ENCODE measurements around the gene GABRG3. TPM values are rescaled to one million over a fixed set of nuclear protein-coding genes. Genes with fewer than 3 reads are reported as not detected.

GABRG3 gene
- total and polyA plus RNA-seq, 2 of the 4 experiments (the other 2 are of a cell fraction), result not detected

GRCh38 chr15:27234593-27234992, 263.6 kb downstream of the GABRG3 start:
- WGBS, 2 experiments (ENCODE audit: extremely low coverage in 2 of 2, insufficient read length in 1 of 2), result 33% methylated on average over 1 of the region's 4 CpGs; no CpG with 5 or more reads in 1 of the 2 experiments
- Histone ChIP-seq H3K4ac (ENCODE audit: low read depth, low read length) (no peak overlapping the region), H3K27ac (ENCODE audit: insufficient read depth, low read length) (no peak overlapping the region), H3K36me3 (ENCODE audit: control insufficient read depth, insufficient read depth, low read length) (no peaks in the 10 kb centered on the region), H4K20me1 (ENCODE audit: insufficient read depth, low read length) (no peaks in the 10 kb centered on the region), H2AK9ac (replicated peaks; ENCODE audit: low read depth, low read length, poor library complexity) (no peak overlapping the region), H3K79me1 (ENCODE audit: low read depth in 1 of 2, low read length in 2 of 2) (no peaks in the 10 kb centered on the region), H3K9ac (ENCODE audit: low read depth, low read length) (no peak overlapping the region), H3K56ac (ENCODE audit: extremely low read depth, insufficient read depth, low read length) (no peak overlapping the region), H2BK20ac (ENCODE audit: low read depth, low read length) (no peak overlapping the region), H4K91ac (ENCODE audit: insufficient read depth, low read depth, low read length) (no peak overlapping the region), H4K8ac (ENCODE audit: low read depth in 2 of 2, low read length in 2 of 2) (no peak overlapping the region), H3K9me3 (ENCODE audit: control insufficient read depth, insufficient read depth, low read length) (peaks cover 28% of the 10 kb centered on the region), H3K9me1 (ENCODE audit: insufficient read depth, low read length) (no peaks in the 10 kb centered on the region), H4K5ac (ENCODE audit: low read depth, low read length) (no peak overlapping the region), H2AK5ac (ENCODE audit: low read depth, low read length) (no peak overlapping the region), H3K4me3 (ENCODE audit: insufficient read depth, low read depth, low read length) (no peak overlapping the region), H3K4me2 (ENCODE audit: low read depth, low read length) (no peak overlapping the region), H2BK120ac (ENCODE audit: low read depth, low read length) (no peak overlapping the region), H3K27me3 (ENCODE audit: control insufficient read depth, insufficient read depth, low read length) (no peaks in the 10 kb centered on the region), H2AFZ (replicated peaks; ENCODE audit: low read length, poor library complexity) (no peak overlapping the region), H2BK5ac (ENCODE audit: low read depth, low read length, poor library complexity, severe bottlenecking) (no peak overlapping the region), H3K4me1 (ENCODE audit: control insufficient read depth, insufficient read depth, low read length) (no peaks in the 10 kb centered on the region), H3K18ac (ENCODE audit: low read depth, low read length) (no peak overlapping the region), H2BK15ac (ENCODE audit: low read depth, low read length) (no peak overlapping the region), H3K23ac (ENCODE audit: low read depth, low read length) (no peak overlapping the region), H3K14ac (replicated peaks; ENCODE audit: low read depth, low read length) (no peak overlapping the region)
- dilution Hi-C loops (cut with HindIII; ENCODE audit: low sequenced_read_pairs, unreplicated experiment) (no loop called here), in situ Hi-C loops (cut with MboI; ENCODE audit: low sequenced_read_pairs) (no loop called here), intact Hi-C loops (cut with micrococcal nuclease) (no loop called here)
- no peak for ATAC-seq (ENCODE audit: low read depth)
- TF ChIP-seq ELK1 (IDR thresholded peaks at IDR 0.05; ENCODE audit: borderline replicate concordance, low read depth, low read length), result no peak
- TF ChIP-seq RCOR1 (IDR thresholded peaks at IDR 0.05; ENCODE audit: insufficient replicate concordance, low read length), result no peak
- no peak for TF ChIP-seq MAZ (IDR thresholded peaks at IDR 0.05; ENCODE audit: borderline replicate concordance, low read depth, low read length)
- no peak for TF ChIP-seq SMC3 (IDR thresholded peaks at IDR 0.05; ENCODE audit: low read depth, low read length)
- TF ChIP-seq CTCF (conservative IDR thresholded peaks at IDR 0.05; ENCODE audit: low read depth, low read length), result no peak
- no peak for TF ChIP-seq RAD21 (IDR thresholded peaks at IDR 0.05; ENCODE audit: low read length)
- no peak for TF ChIP-seq USF2 (IDR thresholded peaks at IDR 0.05; ENCODE audit: low read depth, low read length)
- no peak for TF ChIP-seq MAFK (IDR thresholded peaks at IDR 0.05; ENCODE audit: low read depth, low read length)
- DNase-seq, result no peak
- no TSS peak for BruUV-seq (replicated peaks)
- POLR2A ChIA-PET (ENCODE audit: unreplicated experiment), result no interaction called here
- CTCF ChIA-PET, result no interaction called here

Measured in IMR-90 (cell line).